ENCODE data around the gene CUL3. TPM values are rescaled to one million over a fixed set of nuclear protein-coding genes. Genes with fewer than 3 reads are reported as not detected.

The CUL3 gene
- total and polyA plus RNA-seq, 2 of the 8 experiments (the other 6 are each of a cell fraction or from before 2014, with no cell fraction given), result 28.5 to 113 TPM

DNA sequence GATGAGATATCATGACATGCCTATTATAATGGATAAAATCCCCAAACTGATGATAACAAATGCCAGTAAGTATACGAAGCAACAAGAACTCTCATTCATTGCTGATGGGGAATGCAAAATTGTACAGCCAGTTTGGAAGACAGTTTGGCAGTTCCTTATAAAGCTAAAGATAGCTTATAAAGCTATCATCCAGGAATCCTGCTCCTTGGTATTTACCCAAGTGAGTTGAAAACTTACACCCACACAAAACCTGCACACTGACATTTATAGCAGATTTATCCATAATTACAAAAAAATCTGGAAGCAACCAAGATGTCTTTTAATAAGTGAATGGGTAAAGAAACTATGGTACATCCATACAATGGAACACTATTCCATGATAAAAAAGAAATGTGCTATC, 123.8 kb downstream of the CUL3 start:
- CTCF ChIA-PET (ENCODE audit: partially characterized antibody), result interaction anchor here (0.6 kb wide), 1 partner anchor 185 kb away, joined by 4 read pairs; no protein-coding TSS in a partner anchor
- H3K79me1 ChIP-seq (ENCODE audit: low read depth, low read length), result no peaks in the 10 kb centered on the region
- no peak overlapping the region for H3K4me2 ChIP-seq (ENCODE audit: insufficient read depth in 1 of 2, low read depth in 2 of 2, low read length in 2 of 2)
- H4K91ac ChIP-seq (replicated peaks; ENCODE audit: insufficient read length, low read length), result no peak overlapping the region
- H3K14ac ChIP-seq (ENCODE audit: insufficient read length), result no peak overlapping the region
- no peak overlapping the region for H2BK15ac ChIP-seq (ENCODE audit: low read length)
- H2BK20ac ChIP-seq (ENCODE audit: low read length), result no peak overlapping the region
- no peak overlapping the region for H3K27ac ChIP-seq (ENCODE audit: low read depth, low read length)
- peaks cover 0 to 3% of the 10 kb centered on the region in 2 experiments; a peak in 1 of 4 replicates for H3K9me3 ChIP-seq (ENCODE audit: insufficient read depth in 2 of 2, low read depth in 1 of 2, low read length in 1 of 2)
- peaks cover 0 to 2% (median 0%) of the 10 kb centered on the region in 4 experiments; a peak in 2 of 7 replicates for H3K4me1 ChIP-seq (replicated peaks in 1 of 4; ENCODE audit: control insufficient read depth in 3 of 4, insufficient read depth in 4 of 4, low read length in 3 of 4)
- H4K5ac ChIP-seq (ENCODE audit: insufficient read length, low read depth, low read length), result no peak overlapping the region
- no peak overlapping the region for H3K18ac ChIP-seq (ENCODE audit: extremely low read depth, low read length)
- no peak overlapping the region for H4K8ac ChIP-seq (ENCODE audit: extremely low read depth, insufficient read depth, low read length)
- no peak overlapping the region for H2AFZ ChIP-seq (ENCODE audit: low read length)
- H3K4ac ChIP-seq (replicated peaks; ENCODE audit: insufficient read length, low read depth, low read length), result no peak overlapping the region
- no peak for DNase-seq (ENCODE audit: low read depth in 1 of 2, low spot score in 2 of 2)
- no peaks in the 10 kb centered on the region for H3K23me2 ChIP-seq (ENCODE audit: low read depth, low read length)
- H2BK5ac ChIP-seq (ENCODE audit: low read depth, low read length), result no peak overlapping the region
- H2BK12ac ChIP-seq (ENCODE audit: low read depth, low read length), result no peak overlapping the region
- 95% methylated on average over 1 of the region's 1 CpG; no CpG with 5 or more reads in 1 of the 2 experiments for WGBS, 2 experiments (ENCODE audit: extremely low coverage in 1 of 2, insufficient coverage in 1 of 2, insufficient read length in 1 of 2, insufficient replicate concordance in 2 of 2, low coverage in 1 of 2, low lambda C conversion rate in 2 of 2, missing lambda C conversion rate in 1 of 2)
- no peaks in the 10 kb centered on the region for H4K20me1 ChIP-seq (replicated peaks in 1 of 2; ENCODE audit: control insufficient read depth in 1 of 2, insufficient read depth in 2 of 2, low read length in 2 of 2)
- no peak overlapping the region for H3K23ac ChIP-seq (ENCODE audit: insufficient read length)
- H3K79me2 ChIP-seq (ENCODE audit: control insufficient read depth in 1 of 2, insufficient read depth in 2 of 2, low read length in 2 of 2), result no peaks in the 10 kb centered on the region
- H2AK5ac ChIP-seq (ENCODE audit: low read depth, low read length), result no peak overlapping the region
- H3K36me3 ChIP-seq (ENCODE audit: control insufficient read depth in 2 of 4, insufficient read depth in 4 of 4, low read length in 3 of 4), result no peaks in the 10 kb centered on the region
- no peak overlapping the region for H3K56ac ChIP-seq (replicated peaks; ENCODE audit: insufficient read length, low read depth, low read length)
- no peaks in the 10 kb centered on the region for H3K27me3 ChIP-seq (replicated peaks in 1 of 4; ENCODE audit: control insufficient read depth in 3 of 4, extremely low read depth in 1 of 4, insufficient read depth in 3 of 4, low read length in 3 of 4)
- FAIRE-seq, result no peak
- H2BK120ac ChIP-seq (replicated peaks; ENCODE audit: low read depth, low read length), result no peak overlapping the region
- H3K9ac ChIP-seq (replicated peaks in 1 of 4; ENCODE audit: extremely low read depth in 1 of 4, low read depth in 3 of 4, low read length in 3 of 4), result no peak overlapping the region
- no peak overlapping the region for H3K4me3 ChIP-seq (ENCODE audit: extremely low read depth in 1 of 4, insufficient read depth in 2 of 4, low read depth in 3 of 4, low read length in 4 of 4)
- POLR2A ChIA-PET (ENCODE audit: partially characterized antibody), result no interaction called here
- TF ChIP-seq BRCA1 (IDR thresholded peaks at IDR 0.05; ENCODE audit: low read depth, low read length) (no peak), EP300 (IDR thresholded peaks at IDR 0.05; ENCODE audit: borderline replicate concordance in 1 of 2, low read depth in 2 of 2, low read length in 2 of 2) (no peak), YY1 (IDR thresholded peaks at IDR 0.05; ENCODE audit: low read depth, low read length) (no peak), CBX5 (IDR thresholded peaks at IDR 0.05; ENCODE audit: low read depth, low read length) (no peak), ASH2L (IDR thresholded peaks at IDR 0.05; ENCODE audit: low read length) (no peak), POU5F1 (IDR thresholded peaks at IDR 0.05; ENCODE audit: low read depth, low read length) (no peak), SP2 (IDR thresholded peaks at IDR 0.05; ENCODE audit: low read length) (no peak), GABPA (IDR thresholded peaks at IDR 0.05; ENCODE audit: borderline replicate concordance, insufficient read depth, low read length) (no peak), CEBPB (IDR thresholded peaks at IDR 0.05; ENCODE audit: low read depth, low read length) (no peak), CREB1 (IDR thresholded peaks at IDR 0.05) (no peak), RXRA (IDR thresholded peaks at IDR 0.05; ENCODE audit: insufficient read depth, low read depth, low read length) (no peak), TEAD4 (IDR thresholded peaks at IDR 0.05; ENCODE audit: low read depth, low read length) (no peak), CHD2 (IDR thresholded peaks at IDR 0.05; ENCODE audit: low read length) (no peak)
- TF ChIP-seq, protein P1, sequence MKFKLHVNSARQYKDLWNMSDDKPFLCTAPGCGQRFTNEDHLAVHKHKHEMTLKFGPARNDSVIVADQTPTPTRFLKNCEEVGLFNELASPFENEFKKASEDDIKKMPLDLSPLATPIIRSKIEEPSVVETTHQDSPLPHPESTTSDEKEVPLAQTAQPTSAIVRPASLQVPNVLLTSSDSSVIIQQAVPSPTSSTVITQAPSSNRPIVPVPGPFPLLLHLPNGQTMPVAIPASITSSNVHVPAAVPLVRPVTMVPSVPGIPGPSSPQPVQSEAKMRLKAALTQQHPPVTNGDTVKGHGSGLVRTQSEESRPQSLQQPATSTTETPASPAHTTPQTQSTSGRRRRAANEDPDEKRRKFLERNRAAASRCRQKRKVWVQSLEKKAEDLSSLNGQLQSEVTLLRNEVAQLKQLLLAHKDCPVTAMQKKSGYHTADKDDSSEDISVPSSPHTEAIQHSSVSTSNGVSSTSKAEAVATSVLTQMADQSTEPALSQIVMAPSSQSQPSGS (IDR thresholded peaks at IDR 0.05; ENCODE audit: low read length), result no peak

Measured in H1 (cell line).